HepG2 (cell line): ENCODE data around the gene NKAIN4. TPM values are rescaled to one million over a fixed set of nuclear protein-coding genes. Genes with fewer than 3 reads are reported as not detected.

Experiments
- ATAC-seq: fragments of 200-7000 bp; cut with Tn5 transposase; 3 replicates; pipeline ENCODE4 v1.9.1; 2020; ENCODE audit warnings: mild to moderate bottlenecking, moderate library complexity
- BruUV-seq: library from RNA; stranded (reverse); fragments of 400-500 nt; replicated peaks from 2 replicates; lab custom pipeline; 2021; lab: Mats Ljungman, UMichigan
- CTCF ChIA-PET: fragments of 300-600 bp; formaldehyde crosslinking; extraction: SDS; loops from one replicate; lab custom pipeline; 2021; ENCODE audit warnings: low total read pairs, inconsistent platforms, low intra/inter-chr PET ratio; lab: Yijun Ruan, JAX
- POLR2A ChIA-PET: fragments of 350-600 bp; sonication (Branson Sonifier 250); formaldehyde crosslinking; loops from one replicate; lab custom pipeline; 2020; ENCODE audit warnings: antibody characterized with exemption, inconsistent platforms; lab: Yijun Ruan, JAX
- DNase-seq: peaks from one replicate; pipeline ENCODE4 v3.0.0-alpha.2; 2015; ENCODE audit warnings: low spot score
- FAIRE-seq: peaks from 3 replicates; lab custom pipeline; 2011; peaks lifted over from hg19 to GRCh38; lab: Jason Lieb, UNC
- H2AFZ ChIP-seq: one replicate; pipeline ENCODE4 v1.6.1; 2011; ENCODE audit warnings: low read length, inconsistent platforms
- H3K27ac ChIP-seq: fragments of 300-600 bp; 3 replicates; pipeline ENCODE4 v1.8.0; 2011; ENCODE audit warnings: mixed run types, mild to moderate bottlenecking, mixed read lengths, low read length, inconsistent platforms; ENCODE audit not compliant: insufficient read depth; ENCODE audit errors: extremely low read length
- H3K27me3 ChIP-seq, 2 experiments: fragments of 200-600 bp in 1 of 2; 2 replicates in 1 of 2; 3 replicates in 1 of 2; pipeline versions ENCODE4 v1.6.0 to v1.8.0; 2011; ENCODE audit warnings: low read length in 2 of 2, mild to moderate bottlenecking in 2 of 2, moderate library complexity in 2 of 2, inconsistent platforms in 1 of 2; ENCODE audit not compliant: insufficient read depth in 2 of 2, control insufficient read depth in 1 of 2
- H3K36me3 ChIP-seq, 2 experiments: fragments of 200-600 bp in 1 of 2; replicated peaks in 1 of 2; 2 replicates in 1 of 2; 3 replicates in 1 of 2; pipeline versions ENCODE4 v1.5.1 to v1.8.0; 2011; ENCODE audit warnings: low read length in 2 of 2, inconsistent platforms in 1 of 2; ENCODE audit not compliant: insufficient read depth in 2 of 2, control insufficient read depth in 1 of 2
- H3K4me1 ChIP-seq: 2 replicates; pipeline ENCODE4 v1.5.1; 2012; ENCODE audit warnings: low read length, inconsistent platforms; ENCODE audit not compliant: insufficient read depth
- H3K4me2 ChIP-seq: 2 replicates; pipeline ENCODE4 v1.6.0; 2011; ENCODE audit warnings: low read depth, low read length, inconsistent platforms
- H3K4me3 ChIP-seq, 3 experiments: fragments of 200-600 bp in 1 of 3; sonication (generic), shearing (Covaris generic) in 1 of 3; replicated peaks in 1 of 3; 2 replicates each; pipeline ENCODE4 v1.5.1; 2011 to 2016; ENCODE audit warnings: low read length in 3 of 3, inconsistent platforms in 2 of 3, low read depth in 2 of 3, mild to moderate bottlenecking in 2 of 3, control low read depth in 1 of 3, mixed read lengths in 1 of 3; ENCODE audit not compliant: insufficient read depth in 1 of 3
- H3K79me2 ChIP-seq: one replicate; pipeline ENCODE4 v1.6.1; 2011; ENCODE audit warnings: low read length, inconsistent platforms; ENCODE audit not compliant: insufficient read depth
- H3K9ac ChIP-seq: 2 replicates; pipeline ENCODE4 v1.6.0; 2011; ENCODE audit warnings: mild to moderate bottlenecking, low read depth, low read length, inconsistent platforms; ENCODE audit not compliant: insufficient read depth
- H3K9me3 ChIP-seq: 2 replicates; pipeline ENCODE4 v1.5.1; 2012; ENCODE audit warnings: mild to moderate bottlenecking, low read length
- H4K20me1 ChIP-seq: 2 replicates; pipeline ENCODE4 v1.6.0; 2011; ENCODE audit warnings: inconsistent platforms, mild to moderate bottlenecking, low read length, moderate library complexity; ENCODE audit not compliant: insufficient read depth
- AGO2 ChIP-seq: fragments of 200-400 bp; formaldehyde crosslinking; optimal IDR thresholded peaks from 2 replicates; pipeline ENCODE3; 2017; ENCODE audit warnings: mild to moderate bottlenecking, low read depth, low read length, moderate library complexity
- EED ChIP-seq: sonication (generic); formaldehyde crosslinking; IDR thresholded peaks from 2 replicates; pipeline ENCODE4 v1.5.0; 2020; ENCODE audit warnings: mild to moderate bottlenecking, missing genetic modification reagents
- FOXO4 ChIP-seq: sonication (generic); formaldehyde crosslinking; conservative IDR thresholded peaks from 2 replicates; pipeline ENCODE4 v1.8.1; 2023; ENCODE audit warnings: missing genetic modification reagents
- HNRNPLL ChIP-seq: fragments of 200-400 bp; formaldehyde crosslinking; IDR thresholded peaks from 2 replicates; pipeline ENCODE4 v1.6.1; 2017; ENCODE audit warnings: mild to moderate bottlenecking, low read depth, low read length; ENCODE audit not compliant: poor library complexity, severe bottlenecking
- MBNL3 ChIP-seq: fragments of 250-450 bp; sonication (Bioruptor Pico); conservative IDR thresholded peaks from 2 replicates; pipeline ENCODE4 v1.8.0; 2022; ENCODE audit warnings: mild to moderate bottlenecking, inconsistent platforms
- RAD21 ChIP-seq: fragments of 450-650 bp; formaldehyde crosslinking; IDR thresholded peaks from 2 replicates; pipeline ENCODE4 v1.5.0; 2020; ENCODE audit warnings: mild to moderate bottlenecking
- RBFOX2 ChIP-seq: fragments of 200-400 bp; formaldehyde crosslinking; IDR thresholded peaks from 2 replicates; pipeline ENCODE4 v1.6.1; 2017; ENCODE audit warnings: low read depth, mild to moderate bottlenecking, low read length
- REXO4 ChIP-seq: sonication (generic); formaldehyde crosslinking; IDR thresholded peaks from 2 replicates; pipeline ENCODE4 v1.8.0; 2022; ENCODE audit warnings: missing genetic modification reagents, mild to moderate bottlenecking, borderline replicate concordance
- SIX1 ChIP-seq: sonication (generic); formaldehyde crosslinking; IDR thresholded peaks from 2 replicates; pipeline ENCODE4 v1.4.0; 2020; ENCODE audit warnings: missing genetic modification reagents, borderline replicate concordance
- TCF7L2 ChIP-seq: IDR thresholded peaks from 2 replicates; pipeline ENCODE4 v1.6.1; 2011; ENCODE audit warnings: mild to moderate bottlenecking, low read depth, low read length, moderate library complexity
- TERF1 ChIP-seq: sonication (generic); formaldehyde crosslinking; IDR thresholded peaks from 2 replicates; pipeline ENCODE4 v1.8.0; 2022; ENCODE audit warnings: mild to moderate bottlenecking, missing genetic modification reagents, moderate library complexity
- XBP1 ChIP-seq: sonication (generic); formaldehyde crosslinking; IDR thresholded peaks from 2 replicates; pipeline ENCODE4 v1.5.0; 2020; ENCODE audit warnings: missing genetic modification reagents
- ZNF12 ChIP-seq: sonication (generic); formaldehyde crosslinking; IDR thresholded peaks from 2 replicates; pipeline ENCODE4 v1.5.0; 2020; ENCODE audit warnings: missing genetic modification reagents
- ZNF605 ChIP-seq: sonication (generic); formaldehyde crosslinking; IDR thresholded peaks from 2 replicates; pipeline ENCODE4 v1.8.0; 2022; ENCODE audit warnings: mild to moderate bottlenecking, missing genetic modification reagents
- WGBS: methylation state at CpG from one replicate; pipeline ENCODE4 v1.1.6; 2017; ENCODE audit warnings: low lambda C conversion rate; 5-methylcytosine and 5-hydroxymethylcytosine counted together
- in situ Hi-C: cut with HindIII; loops from 2 replicates; pipeline ENCODE4 v1.10.0; 2017; ENCODE audit warnings: low pct_unique_long_range_greater_than_20kb; ENCODE audit not compliant: extremely low pct_ligation_motif_present
- intact Hi-C: fragments of 100-400 bp; cut with micrococcal nuclease; formaldehyde crosslinking; loops from one replicate; pipeline ENCODE4 v1.10.0; 2022; ENCODE audit not compliant: unreplicated experiment
- polyA plus RNA-seq, 8 experiments: library from polyadenylated mRNA; depleted of rRNA in 3 of 8; stranded (reverse) in 7 of 8; unstranded in 1 of 8; fragments of >200 nt; fragmentation: Illumina TruSeq in 4 of 8; extraction: Trizol in 4 of 8; gene quantifications; 2 replicates each; pipeline versions ENCODE4 v1.2.1 to v1.2.3, GENCODE V29; 2011 to 2016; ENCODE audit warnings: low read depth in 4 of 8, missing spikeins in 1 of 8, mixed read lengths in 1 of 8; ENCODE audit not compliant: insufficient read depth in 1 of 8
- total RNA-seq, 5 experiments: library from RNA; depleted of rRNA; stranded (reverse); fragments of >200 nt; fragmentation: Illumina TruSeq; extraction: Trizol; gene quantifications; 2 replicates each; pipeline ENCODE4 v1.2.3, GENCODE V29; 2016; ENCODE audit warnings: low read depth in 1 of 5

The NKAIN4 gene
- total and polyA plus RNA-seq, 2 of the 13 experiments (the other 11 are each of a cell fraction or from before 2014, with no cell fraction given): not detected

- no peak overlapping the region for H2AFZ ChIP-seq
- in situ Hi-C loops: no loop called here
- ATAC-seq (no peak), DNase-seq (no peak)
- intact Hi-C loops: no loop called here
- 93% methylated on average over 17 of the region's 17 CpGs for WGBS
- peaks cover 52 to 82% of the 10 kb centered on the region in 2 experiments for H3K36me3 ChIP-seq
- H3K27me3 ChIP-seq: no peaks in the 10 kb centered on the region; a peak in 1 of 5 replicates
- POLR2A ChIA-PET: no interaction called here
- H3K9me3 ChIP-seq: no peaks in the 10 kb centered on the region
- TF ChIP-seq XBP1: no peak
- TF ChIP-seq RAD21 (CRISPR knock-in tag): no peak
- TF ChIP-seq, all 625 proteins: peak for 0
- Histone ChIP-seq H3K4me1 (peaks cover 13% of the 10 kb centered on the region), H3K4me3 (no peak overlapping the region), H4K20me1 (peaks cover 30% of the 10 kb centered on the region), H3K9ac (no peak overlapping the region), H3K79me2 (peaks cover 32% of the 10 kb centered on the region), H3K27ac (no peak overlapping the region), H3K4me2 (no peak overlapping the region)
- no TSS peak for BruUV-seq
- FAIRE-seq: no peak
- CTCF ChIA-PET: no interaction called here
Observed at GRCh38 chr20:63278661-63279060, 24.4 kb upstream of the NKAIN4 start.

GRCh38 chr20:63277466-63278272, 23.4 kb upstream of the NKAIN4 start:
- ATAC-seq (no peak), FAIRE-seq (no peak), DNase-seq (no peak)
- Histone ChIP-seq H3K27me3 (no peaks in the 10 kb centered on the region; a peak in 1 of 5 replicates), H3K79me2 (peaks cover 41% of the 10 kb centered on the region), H4K20me1 (peaks cover 33% of the 10 kb centered on the region), H2AFZ (no peak overlapping the region), H3K4me1 (peaks cover 13% of the 10 kb centered on the region), H3K9me3 (no peaks in the 10 kb centered on the region), H3K9ac (no peak overlapping the region), H3K4me2 (no peak overlapping the region), H3K27ac (no peak overlapping the region), H3K4me3 (no peak overlapping the region), H3K36me3 (peaks cover 50 to 72% of the 10 kb centered on the region in 2 experiments)
- intact Hi-C loops: no loop called here
- 97% methylated on average over 30 of the region's 30 CpGs for WGBS
- in situ Hi-C loops: no loop called here
- POLR2A ChIA-PET: no interaction called here
- BruUV-seq: no TSS peak
- CTCF ChIA-PET: no interaction called here
- TF ChIP-seq HNRNPLL (peak; percentile 32), ZNF605 (CRISPR knock-in tag) (no peak), TERF1 (CRISPR knock-in tag) (0 out of 2 replicates have a peak, but pooled peaks have one; percentile 74), AGO2 (peak; percentile 51), SIX1 (CRISPR knock-in tag) (no peak), FOXO4 (CRISPR knock-in tag) (0 out of 2 replicates have a peak, but pooled peaks have one; percentile 57), REXO4 (CRISPR knock-in tag) (0 out of 2 replicates have a peak, but pooled peaks have one; percentile 62), MBNL3 (CRISPR knock-in tag) (no peak), TCF7L2 (no peak), RBFOX2 (peak; percentile 29), EED (CRISPR knock-in tag) (0 out of 2 replicates have a peak, but pooled peaks have one; percentile 46), ZNF12 (no peak)
